ENCODE measurements around the gene DPYD.

DNA sequence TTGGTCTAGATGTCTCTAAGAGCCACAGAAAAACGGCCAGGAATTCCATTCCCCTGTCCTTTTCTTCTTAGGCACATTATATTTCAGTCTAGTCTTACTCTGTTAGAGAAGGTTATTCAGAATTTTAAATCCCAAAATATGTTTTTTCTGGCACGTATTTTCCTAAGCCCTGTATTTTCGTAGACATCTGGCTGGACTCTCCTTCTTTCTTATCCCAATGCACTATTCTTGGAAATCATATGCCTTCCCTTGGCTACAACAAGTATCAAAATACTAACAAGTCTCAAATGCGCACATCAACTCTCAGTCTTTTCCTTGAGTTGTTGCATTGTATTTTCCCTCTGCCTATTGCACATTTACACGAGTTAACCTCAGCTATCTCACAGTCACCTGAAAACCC, 96.2 kb downstream of the DPYD start:
- TF ChIP-seq E2F8 (IDR thresholded peaks at IDR 0.05; ENCODE audit: low read depth, partially characterized antibody) (no peak), CTCF (IDR thresholded peaks at IDR 0.05 in 2 of 3, conservative IDR thresholded peaks at IDR 0.05 in 1 of 3; ENCODE audit: control insufficient read depth in 2 of 3, extremely low read depth in 1 of 3, insufficient read depth in 1 of 3, low read depth in 3 of 3, low read length in 3 of 3) (no peak), LARP7 (IDR thresholded peaks at IDR 0.05) (no peak), POLR2AphosphoS5 (IDR thresholded peaks at IDR 0.05; ENCODE audit: low read length) (no peak), FOS (IDR thresholded peaks at IDR 0.05; ENCODE audit: borderline replicate concordance, extremely low read depth, insufficient read length) (no peak), KLF5 (IDR thresholded peaks at IDR 0.05; ENCODE audit: partially characterized antibody) (no peak), REST (IDR thresholded peaks at IDR 0.05; ENCODE audit: low read depth, low read length) (no peak), ZBTB4 (CRISPR knock-in tag; IDR thresholded peaks at IDR 0.05) (no peak), CHD2 (IDR thresholded peaks at IDR 0.05; ENCODE audit: borderline replicate concordance, low read depth, low read length) (no peak)
- TF ChIP-seq, protein P1, sequence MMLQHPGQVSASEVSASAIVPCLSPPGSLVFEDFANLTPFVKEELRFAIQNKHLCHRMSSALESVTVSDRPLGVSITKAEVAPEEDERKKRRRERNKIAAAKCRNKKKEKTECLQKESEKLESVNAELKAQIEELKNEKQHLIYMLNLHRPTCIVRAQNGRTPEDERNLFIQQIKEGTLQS (IDR thresholded peaks at IDR 0.05; ENCODE audit: borderline replicate concordance, extremely low read depth, low read depth, low read length): no peak

All from GM12878 (cell line).